SK-N-SH (cell line): ENCODE data around the gene SLIT2. TPM values are rescaled to one million over a fixed set of nuclear protein-coding genes. Genes with fewer than 3 reads are reported as not detected.

Experiments used
- CTCF ChIA-PET: fragments of 300-600, 350-600 bp; formaldehyde crosslinking; extraction: SDS; loops from one replicate; lab custom pipeline; 2021; lab: Yijun Ruan, JAX
- POLR2A ChIA-PET: fragments of 350-600 bp; sonication (Branson Sonifier 250); formaldehyde crosslinking; extraction: SDS; loops from one replicate; lab custom pipeline; 2020; ENCODE audit warnings: antibody characterized with exemption, inconsistent platforms; lab: Yijun Ruan, JAX
- DNase-seq: peaks from one replicate; pipeline ENCODE4 v3.0.0; 2012
- H2AFZ ChIP-seq: fragments of 200-600 bp; sonication (generic); 2 replicates; pipeline ENCODE4 v1.8.1; 2016; ENCODE audit warnings: antibody characterized with exemption, mild to moderate bottlenecking, low read depth
- H3F3A ChIP-seq: fragments of 200-600 bp; sonication (generic); replicated peaks from 2 replicates; pipeline ENCODE3; 2016; ENCODE audit warnings: antibody characterized with exemption, mild to moderate bottlenecking; ENCODE audit not compliant: insufficient read depth
- H3K27ac ChIP-seq, 2 experiments: fragments of 200-500 bp in 1 of 2; fragments of 200-600 bp in 1 of 2; sonication (Bioruptor generic) in 1 of 2; sonication (generic), shearing (Covaris generic) in 1 of 2; 2 replicates each; pipeline versions ENCODE4 v1.5.1 to v1.6.1; 2014 to 2016; ENCODE audit warnings: low read depth in 2 of 2, inconsistent platforms in 1 of 2, low read length in 1 of 2, mild to moderate bottlenecking in 1 of 2, mixed read lengths in 1 of 2
- H3K27me3 ChIP-seq: fragments of 200-600 bp; sonication (generic), shearing (Covaris generic); 2 replicates; pipeline ENCODE4 v1.6.1; 2016; ENCODE audit warnings: mixed run types; ENCODE audit not compliant: insufficient read depth
- H3K36me3 ChIP-seq, 2 experiments: fragments of 200-500 bp in 1 of 2; fragments of 200-600 bp in 1 of 2; sonication (Bioruptor generic) in 1 of 2; sonication (generic) in 1 of 2; replicated peaks in 1 of 2; 2 replicates each; pipeline versions ENCODE3 to v1.5.1; 2014 to 2016; ENCODE audit warnings: low read length in 1 of 2, mild to moderate bottlenecking in 1 of 2; ENCODE audit not compliant: insufficient read depth in 2 of 2, control insufficient read depth in 1 of 2
- H3K4me1 ChIP-seq, 2 experiments: fragments of 200-500 bp in 1 of 2; fragments of 200-600 bp in 1 of 2; sonication (Bioruptor generic) in 1 of 2; sonication (generic), shearing (Covaris generic) in 1 of 2; 2 replicates each; pipeline versions ENCODE4 v1.5.1 to v1.6.1; 2014 to 2016; ENCODE audit warnings: low read depth in 1 of 2, low read length in 1 of 2, mixed run types in 1 of 2; ENCODE audit not compliant: insufficient read depth in 2 of 2, control insufficient read depth in 1 of 2
- H3K4me2 ChIP-seq: fragments of 200-600 bp; sonication (generic), shearing (Covaris generic); 2 replicates; pipeline ENCODE4 v1.6.1; 2017; ENCODE audit warnings: mixed run types
- H3K4me3 ChIP-seq, 2 experiments: fragments of 200-500 bp in 1 of 2; fragments of 200-600 bp in 1 of 2; sonication (Bioruptor generic) in 1 of 2; sonication (generic), shearing (Covaris generic) in 1 of 2; 2 replicates each; pipeline versions ENCODE4 v1.5.1 to v1.8.1; 2014 to 2016; ENCODE audit warnings: low read depth in 2 of 2, inconsistent platforms in 1 of 2, low read length in 1 of 2, mild to moderate bottlenecking in 1 of 2, mixed read lengths in 1 of 2, moderate library complexity in 1 of 2
- H3K79me2 ChIP-seq: fragments of 200-600 bp; sonication (generic); 2 replicates; pipeline ENCODE4 v1.8.1; 2017; ENCODE audit warnings: mild to moderate bottlenecking; ENCODE audit not compliant: insufficient read depth
- H3K9ac ChIP-seq: fragments of 200-600 bp; sonication (generic); 2 replicates; pipeline ENCODE4 v1.6.1; 2017; ENCODE audit warnings: mixed run types
- H3K9me2 ChIP-seq: fragments of 200-600 bp; sonication (generic); 2 replicates; pipeline ENCODE4 v1.6.1; 2017; ENCODE audit warnings: mixed run types
- H3K9me3 ChIP-seq: fragments of 200-600 bp; sonication (generic); 2 replicates; pipeline ENCODE4 v1.6.1; 2017; ENCODE audit warnings: mixed run types, mild to moderate bottlenecking, moderate library complexity
- H4K20me1 ChIP-seq: fragments of 200-600 bp; sonication (generic); 2 replicates; pipeline ENCODE4 v1.6.1; 2017; ENCODE audit warnings: mild to moderate bottlenecking, mixed run types; ENCODE audit not compliant: insufficient read depth
- CHD2 ChIP-seq: fragments of 150-350 bp; IDR thresholded peaks from 2 replicates; pipeline ENCODE4 v1.6.1; 2018; ENCODE audit warnings: low read length; ENCODE audit not compliant: partially characterized antibody
- EZH2phosphoT487 ChIP-seq: fragments of 200-600 bp; sonication (generic); IDR thresholded peaks from 2 replicates; pipeline ENCODE4 v1.6.1; 2017; ENCODE audit warnings: low read depth, mixed run types, mild to moderate bottlenecking, antibody characterized with exemption, moderate library complexity, borderline replicate concordance
- FOSL2 ChIP-seq: IDR thresholded peaks from 2 replicates; pipeline ENCODE4 v1.4.0; 2012; ENCODE audit warnings: low read depth, mild to moderate bottlenecking, moderate library complexity, borderline replicate concordance
- FOXJ3 ChIP-seq: sonication (generic); formaldehyde crosslinking; IDR thresholded peaks from 2 replicates; pipeline ENCODE4 v1.5.1; 2020; ENCODE audit warnings: mild to moderate bottlenecking, missing genetic modification reagents
- FOXM1 ChIP-seq: IDR thresholded peaks from 2 replicates; pipeline ENCODE4 v1.4.0; 2012; ENCODE audit warnings: low read depth, mild to moderate bottlenecking
- GABPA ChIP-seq: IDR thresholded peaks from 2 replicates; pipeline ENCODE4 v1.4.0; 2012; ENCODE audit warnings: low read depth, mild to moderate bottlenecking
- JUND ChIP-seq: IDR thresholded peaks from 2 replicates; pipeline ENCODE4 v1.4.0; 2012
- NFIC ChIP-seq: IDR thresholded peaks from 2 replicates; pipeline ENCODE4 v1.4.0; 2012; ENCODE audit warnings: borderline replicate concordance
- NRF1 ChIP-seq: IDR thresholded peaks from 2 replicates; pipeline ENCODE4 v1.6.1; 2012; ENCODE audit warnings: low read depth, mild to moderate bottlenecking, low read length
- RAD21 ChIP-seq: IDR thresholded peaks from 2 replicates; pipeline ENCODE4 v1.6.1; 2012; ENCODE audit warnings: mild to moderate bottlenecking, low read length
- RFX5 ChIP-seq: IDR thresholded peaks from 2 replicates; pipeline ENCODE4 v1.6.1; 2012; ENCODE audit warnings: mild to moderate bottlenecking, improper control_type of control experiment, low read length
- RXRA ChIP-seq: IDR thresholded peaks from 2 replicates; pipeline ENCODE4 v1.4.0; 2012; ENCODE audit warnings: low read depth, mild to moderate bottlenecking, borderline replicate concordance
- SIN3A ChIP-seq: IDR thresholded peaks from 2 replicates; pipeline ENCODE4 v1.6.1; 2012; ENCODE audit warnings: low read depth, mild to moderate bottlenecking, low read length, moderate library complexity, borderline replicate concordance
- TAF1 ChIP-seq: IDR thresholded peaks from 2 replicates; pipeline ENCODE4 v1.6.1; 2012; ENCODE audit warnings: low read depth, mild to moderate bottlenecking, low read length, moderate library complexity, borderline replicate concordance
- TCF12 ChIP-seq: IDR thresholded peaks from 2 replicates; pipeline ENCODE4 v1.4.0; 2012
- TEAD4 ChIP-seq: IDR thresholded peaks from 2 replicates; pipeline ENCODE4 v1.4.0; 2012; ENCODE audit warnings: mild to moderate bottlenecking, borderline replicate concordance; ENCODE audit not compliant: insufficient read depth
- polyA plus RNA-seq, 3 experiments: library from polyadenylated mRNA; depleted of rRNA; stranded (reverse); fragments of >200 nt; gene quantifications; 2 replicates each; pipeline ENCODE4 v1.2.3, GENCODE V29; 2012
- TF ChIP-seq, protein P1 (sequence below): IDR thresholded peaks from 2 replicates; pipeline ENCODE4 v1.4.0; 2012; ENCODE audit warnings: low read depth, borderline replicate concordance
- TF ChIP-seq, protein P2 (sequence below): IDR thresholded peaks from 2 replicates; pipeline ENCODE4; 2012
- TF ChIP-seq, protein P3 (sequence below): IDR thresholded peaks from 2 replicates; pipeline ENCODE4 v1.4.0; 2012; ENCODE audit warnings: low read depth
- TF ChIP-seq, protein P4 (sequence below): fragments of 200-600 bp; sonication (generic); IDR thresholded peaks from 2 replicates; pipeline ENCODE4 v1.6.1; 2017; ENCODE audit warnings: antibody characterized with exemption, mild to moderate bottlenecking, moderate library complexity
- TF ChIP-seq, protein P5 (sequence below): fragments of 150-350 bp; IDR thresholded peaks from 2 replicates; pipeline ENCODE4 v1.6.1; 2017; ENCODE audit warnings: antibody characterized with exemption, low read length, low read depth, borderline replicate concordance
- TF ChIP-seq, protein P6 (sequence below): IDR thresholded peaks from 2 replicates; pipeline ENCODE4 v1.4.0; 2012; ENCODE audit warnings: low read depth, borderline replicate concordance

The SLIT2 gene
- polyA plus RNA-seq, 1 of the 3 experiments (the other 2 are of a cell fraction) = 68.7 TPM

DNA sequence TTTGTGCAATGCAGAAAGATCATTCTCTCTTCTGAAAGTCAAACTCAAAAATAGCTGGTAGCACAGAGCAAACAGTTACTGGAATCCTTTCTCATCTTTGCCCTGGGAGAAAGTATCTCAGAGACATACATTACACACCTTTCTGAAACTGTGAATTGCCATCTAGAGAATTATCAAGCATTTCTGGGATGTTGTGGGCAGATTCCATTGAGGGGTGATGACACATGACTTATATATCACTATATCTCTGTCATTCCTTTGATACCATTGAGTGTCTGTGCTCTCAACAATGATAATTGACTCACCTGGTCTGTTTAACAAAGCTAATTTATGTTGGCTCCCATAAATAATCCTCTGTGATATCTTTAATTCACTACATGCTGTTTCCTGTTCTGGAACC is 13.0 kb downstream of the SLIT2 start:
- CTCF ChIA-PET = interaction anchor here (0.7 kb wide), 1 partner anchor 20 kb away, joined by 3 read pairs; no protein-coding TSS in a partner anchor
- Histone ChIP-seq H3F3A (peaks cover 3% of the 10 kb centered on the region), H3K4me2 (no peak overlapping the region), H2AFZ (no peak overlapping the region), H3K27ac (no peak overlapping the region; a peak in 1 of 4 replicates), H3K27me3 (no peaks in the 10 kb centered on the region), H3K9ac (no peak overlapping the region), H3K9me3 (no peaks in the 10 kb centered on the region), H3K9me2 (no peaks in the 10 kb centered on the region), H3K4me3 (no peak overlapping the region), H4K20me1 (peaks cover 6% of the 10 kb centered on the region; the same call in 1 of the 2 replicates), H3K4me1 (peaks cover 0 to 32% of the 10 kb centered on the region in 2 experiments; a peak in 2 of 4 replicates), H3K36me3 (peaks cover 66 to 68% of the 10 kb centered on the region in 2 experiments), H3K79me2 (peaks cover 79% of the 10 kb centered on the region)
- DNase-seq = no peak
- TF ChIP-seq JUND = peak; percentile 23; the same call in 1 of the 2 replicates
- TF ChIP-seq, protein P1, sequence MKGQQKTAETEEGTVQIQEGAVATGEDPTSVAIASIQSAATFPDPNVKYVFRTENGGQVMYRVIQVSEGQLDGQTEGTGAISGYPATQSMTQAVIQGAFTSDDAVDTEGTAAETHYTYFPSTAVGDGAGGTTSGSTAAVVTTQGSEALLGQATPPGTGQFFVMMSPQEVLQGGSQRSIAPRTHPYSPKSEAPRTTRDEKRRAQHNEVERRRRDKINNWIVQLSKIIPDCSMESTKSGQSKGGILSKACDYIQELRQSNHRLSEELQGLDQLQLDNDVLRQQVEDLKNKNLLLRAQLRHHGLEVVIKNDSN = no peak
- TF ChIP-seq RFX5 = no peak
- 0 out of 2 replicates have a peak, but pooled peaks have one; percentile 2 for TF ChIP-seq FOSL2
- no peak for TF ChIP-seq SIN3A
- no peak for TF ChIP-seq NRF1
- TF ChIP-seq RXRA = no peak
- TF ChIP-seq, protein P2, sequence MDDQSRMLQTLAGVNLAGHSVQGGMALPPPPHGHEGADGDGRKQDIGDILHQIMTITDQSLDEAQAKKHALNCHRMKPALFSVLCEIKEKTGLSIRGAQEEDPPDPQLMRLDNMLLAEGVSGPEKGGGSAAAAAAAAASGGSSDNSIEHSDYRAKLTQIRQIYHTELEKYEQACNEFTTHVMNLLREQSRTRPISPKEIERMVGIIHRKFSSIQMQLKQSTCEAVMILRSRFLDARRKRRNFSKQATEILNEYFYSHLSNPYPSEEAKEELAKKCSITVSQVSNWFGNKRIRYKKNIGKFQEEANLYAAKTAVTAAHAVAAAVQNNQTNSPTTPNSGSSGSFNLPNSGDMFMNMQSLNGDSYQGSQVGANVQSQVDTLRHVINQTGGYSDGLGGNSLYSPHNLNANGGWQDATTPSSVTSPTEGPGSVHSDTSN = peak; percentile 56; the same call in 1 of the 2 replicates
- no peak for TF ChIP-seq NFIC
- TF ChIP-seq, protein P3, sequence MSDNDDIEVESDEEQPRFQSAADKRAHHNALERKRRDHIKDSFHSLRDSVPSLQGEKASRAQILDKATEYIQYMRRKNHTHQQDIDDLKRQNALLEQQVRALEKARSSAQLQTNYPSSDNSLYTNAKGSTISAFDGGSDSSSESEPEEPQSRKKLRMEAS = no peak
- no peak for TF ChIP-seq TEAD4
- no peak for TF ChIP-seq GABPA
- no peak for TF ChIP-seq TAF1
- no peak for TF ChIP-seq EZH2phosphoT487
- TF ChIP-seq TCF12 = peak; percentile 49; the same call in 1 of the 2 replicates
- TF ChIP-seq, protein P4, sequence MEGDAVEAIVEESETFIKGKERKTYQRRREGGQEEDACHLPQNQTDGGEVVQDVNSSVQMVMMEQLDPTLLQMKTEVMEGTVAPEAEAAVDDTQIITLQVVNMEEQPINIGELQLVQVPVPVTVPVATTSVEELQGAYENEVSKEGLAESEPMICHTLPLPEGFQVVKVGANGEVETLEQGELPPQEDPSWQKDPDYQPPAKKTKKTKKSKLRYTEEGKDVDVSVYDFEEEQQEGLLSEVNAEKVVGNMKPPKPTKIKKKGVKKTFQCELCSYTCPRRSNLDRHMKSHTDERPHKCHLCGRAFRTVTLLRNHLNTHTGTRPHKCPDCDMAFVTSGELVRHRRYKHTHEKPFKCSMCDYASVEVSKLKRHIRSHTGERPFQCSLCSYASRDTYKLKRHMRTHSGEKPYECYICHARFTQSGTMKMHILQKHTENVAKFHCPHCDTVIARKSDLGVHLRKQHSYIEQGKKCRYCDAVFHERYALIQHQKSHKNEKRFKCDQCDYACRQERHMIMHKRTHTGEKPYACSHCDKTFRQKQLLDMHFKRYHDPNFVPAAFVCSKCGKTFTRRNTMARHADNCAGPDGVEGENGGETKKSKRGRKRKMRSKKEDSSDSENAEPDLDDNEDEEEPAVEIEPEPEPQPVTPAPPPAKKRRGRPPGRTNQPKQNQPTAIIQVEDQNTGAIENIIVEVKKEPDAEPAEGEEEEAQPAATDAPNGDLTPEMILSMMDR = no peak
- TF ChIP-seq, protein P5, sequence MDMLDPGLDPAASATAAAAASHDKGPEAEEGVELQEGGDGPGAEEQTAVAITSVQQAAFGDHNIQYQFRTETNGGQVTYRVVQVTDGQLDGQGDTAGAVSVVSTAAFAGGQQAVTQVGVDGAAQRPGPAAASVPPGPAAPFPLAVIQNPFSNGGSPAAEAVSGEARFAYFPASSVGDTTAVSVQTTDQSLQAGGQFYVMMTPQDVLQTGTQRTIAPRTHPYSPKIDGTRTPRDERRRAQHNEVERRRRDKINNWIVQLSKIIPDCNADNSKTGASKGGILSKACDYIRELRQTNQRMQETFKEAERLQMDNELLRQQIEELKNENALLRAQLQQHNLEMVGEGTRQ = no peak
- TF ChIP-seq FOXM1 = no peak
- no peak for TF ChIP-seq RAD21
- TF ChIP-seq CHD2 = no peak
- TF ChIP-seq, protein P6, sequence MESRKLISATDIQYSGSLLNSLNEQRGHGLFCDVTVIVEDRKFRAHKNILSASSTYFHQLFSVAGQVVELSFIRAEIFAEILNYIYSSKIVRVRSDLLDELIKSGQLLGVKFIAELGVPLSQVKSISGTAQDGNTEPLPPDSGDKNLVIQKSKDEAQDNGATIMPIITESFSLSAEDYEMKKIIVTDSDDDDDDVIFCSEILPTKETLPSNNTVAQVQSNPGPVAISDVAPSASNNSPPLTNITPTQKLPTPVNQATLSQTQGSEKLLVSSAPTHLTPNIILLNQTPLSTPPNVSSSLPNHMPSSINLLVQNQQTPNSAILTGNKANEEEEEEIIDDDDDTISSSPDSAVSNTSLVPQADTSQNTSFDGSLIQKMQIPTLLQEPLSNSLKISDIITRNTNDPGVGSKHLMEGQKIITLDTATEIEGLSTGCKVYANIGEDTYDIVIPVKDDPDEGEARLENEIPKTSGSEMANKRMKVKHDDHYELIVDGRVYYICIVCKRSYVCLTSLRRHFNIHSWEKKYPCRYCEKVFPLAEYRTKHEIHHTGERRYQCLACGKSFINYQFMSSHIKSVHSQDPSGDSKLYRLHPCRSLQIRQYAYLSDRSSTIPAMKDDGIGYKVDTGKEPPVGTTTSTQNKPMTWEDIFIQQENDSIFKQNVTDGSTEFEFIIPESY = no peak
- TF ChIP-seq FOXJ3 (CRISPR knock-in tag) = no peak
- POLR2A ChIA-PET = no interaction called here
